Suprapubic skin (tissue), 4 donors: ENCODE results near the gene SERPINB1. TPM values are rescaled to one million over a fixed set of nuclear protein-coding genes. Genes with fewer than 3 reads are reported as not detected.
"Not testable (repeated sequence)": the region's sequence is repeated elsewhere in the genome, so short reads cannot be mapped to it uniquely, and the experiment has no call there.

Experiments used
- DNase-seq, 2 donors: peaks; one replicate each; pipeline ENCODE4 v3.0.0-alpha.2; 2019; ENCODE audit warnings: low spot score in 2 of 2
- H3K27ac ChIP-seq: fragments of 200-600 bp; sonication (generic); one replicate; pipeline ENCODE4 v1.5.1; 2019
- H3K27me3 ChIP-seq: fragments of 200-600 bp; sonication (generic); one replicate; pipeline ENCODE4 v1.5.1; 2019
- H3K36me3 ChIP-seq: fragments of 200-600 bp; sonication (generic); one replicate; pipeline ENCODE4 v1.5.1; 2019
- H3K4me1 ChIP-seq: fragments of 200-600 bp; sonication (generic); one replicate; pipeline ENCODE4 v1.5.1; 2019
- H3K4me3 ChIP-seq: fragments of 200-600 bp; sonication (generic); one replicate; pipeline ENCODE4 v1.5.1; 2019; ENCODE audit warnings: mild to moderate bottlenecking
- H3K9me3 ChIP-seq: fragments of 200-600 bp; sonication (generic); one replicate; pipeline ENCODE4 v1.5.1; 2019
- EP300 ChIP-seq: sonication (generic); formaldehyde crosslinking; IDR thresholded peaks from one replicate; pipeline ENCODE4 v1.6.1; 2017; ENCODE audit warnings: antibody characterized with exemption
- POLR2A ChIP-seq, 2 donors: fragments of 450-650 bp; IDR thresholded peaks; one replicate each; pipeline ENCODE4 v1.6.1; 2017; ENCODE audit warnings: antibody characterized with exemption in 2 of 2, mild to moderate bottlenecking in 2 of 2, moderate library complexity in 2 of 2
- POLR2AphosphoS5 ChIP-seq, 3 donors: sonication (generic); formaldehyde crosslinking; IDR thresholded peaks; one replicate each; pipeline ENCODE4 v1.6.1; 2017; ENCODE audit warnings: antibody characterized with exemption in 3 of 3
- WGBS: methylation state at CpG from one replicate; pipeline ENCODE4 v1.1.5; 2018; 5-methylcytosine and 5-hydroxymethylcytosine counted together
- total RNA-seq, 4 donors: library from RNA; depleted of rRNA; stranded (reverse); fragments of >200 nt; gene quantifications; one replicate each; pipeline ENCODE4 v1.1.0, GENCODE V29; 2016
- TF ChIP-seq, protein P1 (sequence below), 2 donors: fragments of 200-600 bp in 1 of 2; fragments of 450-650 bp in 1 of 2; sonication (generic) in 1 of 2; IDR thresholded peaks; one replicate each; pipeline ENCODE4 v1.5.1; 2016 to 2019; ENCODE audit warnings: antibody characterized with exemption in 2 of 2, mild to moderate bottlenecking in 1 of 2, moderate library complexity in 1 of 2

Gene SERPINB1
- total RNA-seq, 4 donors from 2014 or later: 11.8 to 20.6 (median 16.9) TPM

- TF ChIP-seq POLR2AphosphoS5 (IDR thresholded peaks at IDR 0.05): no peak
- TF ChIP-seq POLR2A (IDR thresholded peaks at IDR 0.05): no peak
- TF ChIP-seq, protein P1, sequence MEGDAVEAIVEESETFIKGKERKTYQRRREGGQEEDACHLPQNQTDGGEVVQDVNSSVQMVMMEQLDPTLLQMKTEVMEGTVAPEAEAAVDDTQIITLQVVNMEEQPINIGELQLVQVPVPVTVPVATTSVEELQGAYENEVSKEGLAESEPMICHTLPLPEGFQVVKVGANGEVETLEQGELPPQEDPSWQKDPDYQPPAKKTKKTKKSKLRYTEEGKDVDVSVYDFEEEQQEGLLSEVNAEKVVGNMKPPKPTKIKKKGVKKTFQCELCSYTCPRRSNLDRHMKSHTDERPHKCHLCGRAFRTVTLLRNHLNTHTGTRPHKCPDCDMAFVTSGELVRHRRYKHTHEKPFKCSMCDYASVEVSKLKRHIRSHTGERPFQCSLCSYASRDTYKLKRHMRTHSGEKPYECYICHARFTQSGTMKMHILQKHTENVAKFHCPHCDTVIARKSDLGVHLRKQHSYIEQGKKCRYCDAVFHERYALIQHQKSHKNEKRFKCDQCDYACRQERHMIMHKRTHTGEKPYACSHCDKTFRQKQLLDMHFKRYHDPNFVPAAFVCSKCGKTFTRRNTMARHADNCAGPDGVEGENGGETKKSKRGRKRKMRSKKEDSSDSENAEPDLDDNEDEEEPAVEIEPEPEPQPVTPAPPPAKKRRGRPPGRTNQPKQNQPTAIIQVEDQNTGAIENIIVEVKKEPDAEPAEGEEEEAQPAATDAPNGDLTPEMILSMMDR (IDR thresholded peaks at IDR 0.05): no peak
- no peak for TF ChIP-seq EP300
Observed at GRCh38 chr6:2806644-2807043, 35.0 kb downstream of the SERPINB1 start.

GRCh38 chr6:2805031-2805430 is 36.6 kb downstream of the SERPINB1 start:
- Histone ChIP-seq H3K27ac (no peak overlapping the region), H3K4me3 (no peak overlapping the region), H3K27me3 (no peaks in the 10 kb centered on the region), H3K4me1 (peaks cover 22% of the 10 kb centered on the region), H3K9me3 (no peaks in the 10 kb centered on the region), H3K36me3 (no peaks in the 10 kb centered on the region)
- TF ChIP-seq POLR2A (IDR thresholded peaks at IDR 0.05) (no peak), EP300 (no peak), POLR2AphosphoS5 (IDR thresholded peaks at IDR 0.05) (no peak)
- TF ChIP-seq, protein P1 (IDR thresholded peaks at IDR 0.05): no peak
- 92% methylated on average over 14 of the region's 14 CpGs for WGBS
- DNase-seq: no peak

More at GRCh38 chr6:2806644-2807043, 35.0 kb downstream of the SERPINB1 start:
- no peak for DNase-seq
- no peaks in the 10 kb centered on the region for H3K36me3 ChIP-seq
- no peak overlapping the region for H3K4me3 ChIP-seq
- H3K4me1 ChIP-seq: peaks cover 30% of the 10 kb centered on the region
- no peaks in the 10 kb centered on the region for H3K27me3 ChIP-seq
- H3K9me3 ChIP-seq: no peaks in the 10 kb centered on the region
- H3K27ac ChIP-seq: no peak overlapping the region
- WGBS: 79% methylated on average over 3 of the region's 3 CpGs

DNA sequence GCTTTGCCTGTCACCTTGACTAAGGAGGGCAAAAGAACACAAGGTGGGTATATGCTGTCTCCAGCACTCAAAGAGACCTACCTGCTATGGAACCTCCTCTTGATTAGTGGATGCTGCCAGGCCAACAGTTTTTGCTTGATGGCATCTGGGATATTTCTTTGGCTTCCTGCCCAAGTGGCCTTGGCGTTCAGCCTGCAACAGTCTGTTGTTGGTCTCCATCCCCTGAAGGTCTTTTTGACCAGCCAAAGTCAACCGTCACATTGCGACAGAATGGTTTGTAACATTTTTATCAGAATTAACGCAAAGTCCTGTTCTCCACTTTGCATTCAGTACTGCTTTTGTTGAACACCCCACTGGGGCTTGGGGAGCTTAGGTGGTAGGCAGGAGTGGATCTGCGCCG is 37.1 kb downstream of the SERPINB1 start:
- Histone ChIP-seq H3K4me1 (peaks cover 19% of the 10 kb centered on the region), H3K4me3 (no peak overlapping the region), H3K27me3 (no peaks in the 10 kb centered on the region), H3K36me3 (no peaks in the 10 kb centered on the region), H3K27ac (no peak overlapping the region), H3K9me3 (no peaks in the 10 kb centered on the region)
- no peak for TF ChIP-seq POLR2AphosphoS5 (IDR thresholded peaks at IDR 0.05)
- no peak for TF ChIP-seq POLR2A (IDR thresholded peaks at IDR 0.05)
- TF ChIP-seq, protein P1 (IDR thresholded peaks at IDR 0.05): no peak
- no peak for TF ChIP-seq EP300
- no peak for DNase-seq
- 88% methylated on average over 6 of the region's 6 CpGs for WGBS

GRCh38 chr6:2803731-2804429 is 37.8 kb downstream of the SERPINB1 start:
- DNase-seq: no peak
- no peaks in the 10 kb centered on the region for H3K27me3 ChIP-seq
- peaks cover 13% of the 10 kb centered on the region for H3K4me1 ChIP-seq
- no peaks in the 10 kb centered on the region for H3K9me3 ChIP-seq
- H3K27ac ChIP-seq: no peak overlapping the region
- TF ChIP-seq EP300: no peak
- H3K36me3 ChIP-seq: no peaks in the 10 kb centered on the region
- H3K4me3 ChIP-seq: no peak overlapping the region
- WGBS: 90% methylated on average over 5 of the region's 7 CpGs

GRCh38 chr6:2802521-2803060 is 39.1 kb downstream of the SERPINB1 start:
- 94% methylated on average over 8 of the region's 8 CpGs for WGBS
- H3K27ac ChIP-seq: no peak overlapping the region
- TF ChIP-seq POLR2A (IDR thresholded peaks at IDR 0.05) (no peak), EP300 (no peak), POLR2AphosphoS5 (IDR thresholded peaks at IDR 0.05) (no peak)
- TF ChIP-seq, protein P1 (IDR thresholded peaks at IDR 0.05): no peak
- no peaks in the 10 kb centered on the region for H3K36me3 ChIP-seq
- H3K4me3 ChIP-seq: no peak overlapping the region
- peaks cover 10% of the 10 kb centered on the region for H3K4me1 ChIP-seq
- H3K9me3 ChIP-seq: no peaks in the 10 kb centered on the region
- H3K27me3 ChIP-seq: no peaks in the 10 kb centered on the region
- DNase-seq: no peak

DNA sequence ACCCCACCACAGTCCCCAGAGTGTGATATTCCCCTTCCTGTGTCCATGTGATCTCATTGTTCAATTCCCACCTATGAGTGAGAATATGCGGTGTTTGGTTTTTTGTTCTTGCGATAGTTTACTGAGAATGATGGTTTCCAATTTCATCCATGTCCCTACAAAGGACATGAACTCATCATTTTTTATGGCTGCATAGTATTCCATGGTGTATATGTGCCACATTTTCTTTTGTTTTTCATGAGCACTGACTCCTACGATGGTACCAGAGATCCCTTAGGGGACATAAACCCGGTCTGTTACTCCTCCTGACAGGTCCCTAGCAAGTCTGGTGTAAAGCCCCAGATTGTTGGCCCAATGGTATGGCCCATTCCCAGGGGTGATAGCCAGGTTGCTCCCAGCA is 40.0 kb downstream of the SERPINB1 start:
- 95% methylated on average over 2 of the region's 4 CpGs for WGBS
- not testable (repeated sequence) for H3K27me3 ChIP-seq, H3K4me1 ChIP-seq, H3K27ac ChIP-seq, H3K9me3 ChIP-seq, DNase-seq, H3K36me3 ChIP-seq, H3K4me3 ChIP-seq
